Breast epithelium (tissue), 4 donors: Measurements from ENCODE around the gene NFIB. TPM values are rescaled to one million over a fixed set of nuclear protein-coding genes. Genes with fewer than 3 reads are reported as not detected.
A peak's percentile ranks its signal among the peaks of the same experiment; 100 is the strongest.

Experiments used
- DNase-seq, 2 donors: peaks; one replicate each; pipeline ENCODE4 v3.0.0-alpha.2; 2019; ENCODE audit warnings: low spot score in 2 of 2
- H3K27ac ChIP-seq, 2 donors: fragments of 200-600 bp; sonication (generic) in 1 of 2; one replicate each; pipeline ENCODE4 v1.5.1; 2016 to 2019; ENCODE audit warnings: mild to moderate bottlenecking in 1 of 2
- H3K27me3 ChIP-seq, 2 donors: fragments of 200-600 bp; sonication (generic) in 1 of 2; one replicate each; pipeline versions ENCODE4 v1.5.1 to v1.6.0; 2017 to 2019; ENCODE audit warnings: control low read depth in 1 of 2, mild to moderate bottlenecking in 1 of 2
- H3K36me3 ChIP-seq: fragments of 200-600 bp; one replicate; pipeline ENCODE4 v1.5.1; 2019
- H3K4me1 ChIP-seq, 2 donors: fragments of 200-600 bp; sonication (generic); one replicate each; pipeline ENCODE4 v1.5.1; 2016 to 2019; ENCODE audit warnings: control low read depth in 1 of 2
- H3K4me3 ChIP-seq, 3 donors: fragments of 200-600 bp; sonication (generic); 1 replicate in 2 of 3; 2 replicates in 1 of 3; pipeline ENCODE4 v1.5.1; 2016 to 2019; ENCODE audit warnings: mild to moderate bottlenecking in 3 of 3, moderate library complexity in 2 of 3
- H3K9me3 ChIP-seq, 2 donors: fragments of 200-600 bp; sonication (generic) in 1 of 2; one replicate each; pipeline ENCODE4 v1.5.1; 2016 to 2019; ENCODE audit warnings: control low read depth in 1 of 2
- POLR2A ChIP-seq: fragments of 450-650 bp; IDR thresholded peaks from one replicate; pipeline ENCODE4 v1.6.1; 2016; ENCODE audit warnings: antibody characterized with exemption, mild to moderate bottlenecking, moderate library complexity
- POLR2AphosphoS5 ChIP-seq, 3 donors: sonication (generic); formaldehyde crosslinking; IDR thresholded peaks; one replicate each; pipeline ENCODE4 v1.6.1; 2017; ENCODE audit warnings: antibody characterized with exemption in 3 of 3
- intact Hi-C: fragments of 100-400 bp; cut with DNase I; formaldehyde crosslinking; loops from one replicate; pipeline ENCODE4 v1.15.1; 2023; ENCODE audit warnings: low total_unique reads
- total RNA-seq, 3 donors: library from RNA; depleted of rRNA; stranded (reverse); fragments of >200 nt; gene quantifications; one replicate each; pipeline ENCODE4 v1.1.0, GENCODE V29; 2016
- TF ChIP-seq, protein P1 (sequence below), 3 donors: fragments of 450-650 bp; IDR thresholded peaks; one replicate each; pipeline ENCODE4 v1.5.1; 2016 to 2017; ENCODE audit warnings: antibody characterized with exemption in 3 of 3, mild to moderate bottlenecking in 3 of 3, moderate library complexity in 3 of 3

The NFIB gene
- total RNA-seq, 3 donors from 2014 or later = 95.2 to 237 (median 105) TPM

DNA sequence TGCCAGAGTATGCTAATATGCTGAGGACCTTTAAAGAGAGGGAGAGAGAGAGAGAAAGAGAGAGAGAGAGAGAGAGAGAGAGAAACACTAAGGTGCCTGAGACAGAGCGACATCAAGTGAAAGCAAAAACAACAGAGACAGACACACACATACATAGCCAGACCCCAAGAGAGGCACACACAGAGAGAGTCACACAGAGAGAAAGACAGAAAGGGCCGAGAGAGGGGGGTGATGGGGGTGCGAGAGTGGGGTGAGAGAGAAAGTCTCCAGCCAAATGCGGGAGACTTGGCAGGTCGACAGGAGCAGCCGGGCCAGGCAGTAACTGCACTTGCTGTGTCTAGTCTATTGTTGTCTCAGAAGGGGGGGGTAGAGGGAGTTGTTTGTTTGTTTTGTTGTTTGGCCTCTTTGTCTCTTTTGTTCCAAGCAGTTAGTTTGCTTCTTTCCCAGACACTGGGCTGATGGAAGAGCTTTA is 30.1 kb upstream of the NFIB start:
- Histone ChIP-seq H3K27me3 (peaks cover 0 to 23% of the 10 kb centered on the region in 2 donors), H3K4me3 (peak overlapping the region; percentile 28 to 62 (median 55)), H3K9me3 (no peaks in the 10 kb centered on the region), H3K36me3 (no peaks in the 10 kb centered on the region), H3K4me1 (peaks cover 0 to 3% of the 10 kb centered on the region in 2 donors), H3K27ac (peak overlapping the region; percentile 92 to 95)
- intact Hi-C loops = loop anchor here (10.0 kb wide), 1 partner anchor 909 kb away; no protein-coding TSS in a partner anchor
- DNase-seq = no peak
- TF ChIP-seq, protein P1, sequence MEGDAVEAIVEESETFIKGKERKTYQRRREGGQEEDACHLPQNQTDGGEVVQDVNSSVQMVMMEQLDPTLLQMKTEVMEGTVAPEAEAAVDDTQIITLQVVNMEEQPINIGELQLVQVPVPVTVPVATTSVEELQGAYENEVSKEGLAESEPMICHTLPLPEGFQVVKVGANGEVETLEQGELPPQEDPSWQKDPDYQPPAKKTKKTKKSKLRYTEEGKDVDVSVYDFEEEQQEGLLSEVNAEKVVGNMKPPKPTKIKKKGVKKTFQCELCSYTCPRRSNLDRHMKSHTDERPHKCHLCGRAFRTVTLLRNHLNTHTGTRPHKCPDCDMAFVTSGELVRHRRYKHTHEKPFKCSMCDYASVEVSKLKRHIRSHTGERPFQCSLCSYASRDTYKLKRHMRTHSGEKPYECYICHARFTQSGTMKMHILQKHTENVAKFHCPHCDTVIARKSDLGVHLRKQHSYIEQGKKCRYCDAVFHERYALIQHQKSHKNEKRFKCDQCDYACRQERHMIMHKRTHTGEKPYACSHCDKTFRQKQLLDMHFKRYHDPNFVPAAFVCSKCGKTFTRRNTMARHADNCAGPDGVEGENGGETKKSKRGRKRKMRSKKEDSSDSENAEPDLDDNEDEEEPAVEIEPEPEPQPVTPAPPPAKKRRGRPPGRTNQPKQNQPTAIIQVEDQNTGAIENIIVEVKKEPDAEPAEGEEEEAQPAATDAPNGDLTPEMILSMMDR (IDR thresholded peaks at IDR 0.05) = peak in 1 of 3 donors; percentile 26
- no peak for TF ChIP-seq POLR2AphosphoS5 (IDR thresholded peaks at IDR 0.05)

DNA sequence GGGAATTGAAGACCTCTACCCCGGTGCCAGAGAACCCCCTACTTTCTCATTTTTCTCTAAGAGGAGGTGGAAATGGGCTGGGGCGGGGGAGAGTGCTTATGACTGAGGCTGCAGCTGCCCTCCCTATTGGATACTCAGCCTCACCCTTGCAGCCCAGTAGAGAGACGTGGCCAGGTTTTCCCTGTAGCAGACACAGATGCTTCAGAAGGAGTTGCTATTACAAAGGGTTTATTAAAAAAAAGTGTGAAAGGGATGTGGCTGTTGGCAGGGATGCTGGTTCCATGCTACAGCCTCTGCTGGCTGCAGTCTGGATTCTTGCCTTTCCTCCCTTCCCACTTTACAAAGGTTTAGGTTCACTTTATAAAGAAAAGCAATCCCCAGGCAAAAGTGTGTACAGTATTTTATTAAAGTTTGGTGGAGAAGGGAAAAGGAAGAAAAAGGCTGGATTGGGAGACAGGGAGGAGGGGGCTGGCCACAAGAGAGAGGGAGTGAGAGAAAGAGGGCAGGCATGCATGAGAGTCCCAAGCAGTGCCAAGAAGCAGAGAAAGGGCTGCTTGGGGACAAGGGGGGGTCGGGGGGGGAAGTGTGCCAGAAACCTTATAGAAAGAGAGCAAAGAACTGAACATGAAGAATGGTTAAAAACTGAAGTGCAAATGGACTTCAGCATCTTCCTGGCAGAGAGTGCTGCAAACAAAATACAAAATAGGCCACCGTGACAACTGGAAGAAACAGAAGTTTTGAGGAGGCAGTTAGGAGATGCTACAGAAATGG is 29.5 kb upstream of the NFIB start:
- Histone ChIP-seq H3K36me3 (no peaks in the 10 kb centered on the region), H3K4me3 (peak overlapping the region; percentile 28 to 62 (median 55)), H3K9me3 (no peaks in the 10 kb centered on the region), H3K27ac (peak overlapping the region; percentile 92 to 95), H3K4me1 (peaks cover 0 to 3% of the 10 kb centered on the region in 2 donors), H3K27me3 (peaks cover 0 to 19% of the 10 kb centered on the region in 2 donors)
- no peak for TF ChIP-seq POLR2AphosphoS5 (IDR thresholded peaks at IDR 0.05)
- TF ChIP-seq, protein P1 (IDR thresholded peaks at IDR 0.05) = no peak
- TF ChIP-seq POLR2A = no peak
- intact Hi-C loops = loop anchor here (10.0 kb wide), 1 partner anchor 909 kb away; no protein-coding TSS in a partner anchor
- DNase-seq = no peak

DNA sequence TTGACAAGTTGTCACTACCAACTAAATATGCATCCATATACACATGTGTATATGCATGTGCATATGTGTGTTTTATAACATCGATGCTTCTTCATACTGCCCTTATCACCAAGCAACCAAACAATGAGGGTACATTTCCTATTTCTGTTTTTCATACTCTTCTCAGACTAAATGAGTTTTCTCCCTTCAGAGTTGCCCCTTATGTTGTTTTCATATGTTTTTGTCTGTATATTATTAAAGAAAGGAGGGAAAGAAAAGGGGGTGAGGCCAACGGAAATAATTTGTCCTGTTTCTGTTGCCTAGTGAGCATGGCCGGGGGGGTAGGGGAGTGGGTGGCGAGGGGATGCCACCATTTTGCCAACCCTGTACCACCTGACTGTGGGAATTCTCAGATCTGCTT is 28.8 kb upstream of the NFIB start:
- no peak for DNase-seq
- peaks cover 0 to 3% of the 10 kb centered on the region in 2 donors for H3K4me1 ChIP-seq
- intact Hi-C loops = loop anchor here (10.0 kb wide), 1 partner anchor 908 kb away; no protein-coding TSS in a partner anchor

DNA sequence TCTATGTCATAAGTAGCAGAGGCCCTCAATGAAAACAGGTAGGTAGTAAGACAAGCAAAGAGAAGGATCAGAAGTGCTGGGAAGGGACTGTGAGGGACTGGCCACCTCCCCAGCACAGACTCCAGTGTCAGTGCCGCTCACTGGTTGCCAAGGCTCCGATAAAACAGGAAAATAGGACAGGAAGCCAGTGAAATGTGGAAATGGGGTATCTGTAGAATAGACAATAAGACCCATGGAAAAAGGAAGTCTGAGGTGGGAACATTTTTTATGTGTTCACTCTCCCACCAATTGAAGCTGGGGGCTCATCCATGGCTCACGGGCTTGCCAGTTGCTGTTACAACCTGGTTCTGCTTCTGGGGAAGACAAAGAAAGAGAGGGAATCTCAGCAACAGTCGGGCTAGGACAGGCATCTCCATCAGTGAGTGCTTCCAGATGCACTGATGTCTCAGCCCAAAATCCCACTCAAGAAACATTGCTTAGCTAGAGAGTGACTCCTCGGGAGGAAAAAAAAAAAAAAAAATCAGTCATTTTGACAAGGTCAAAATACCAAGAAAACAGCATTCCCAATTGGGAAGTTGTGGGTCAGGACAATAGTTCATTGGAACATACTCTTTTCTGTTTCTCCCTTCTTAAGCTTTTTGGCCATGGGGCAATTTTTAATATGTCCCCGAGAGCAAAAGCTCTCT is 27.6 kb upstream of the NFIB start:
- Histone ChIP-seq H3K4me3 (no peak overlapping the region), H3K4me1 (peaks cover 0 to 3% of the 10 kb centered on the region in 2 donors), H3K27ac (peak overlapping the region; percentile 60 to 79), H3K27me3 (peaks cover 0 to 4% of the 10 kb centered on the region in 2 donors), H3K9me3 (no peaks in the 10 kb centered on the region), H3K36me3 (no peaks in the 10 kb centered on the region)
- TF ChIP-seq POLR2A (no peak), POLR2AphosphoS5 (IDR thresholded peaks at IDR 0.05) (no peak)
- TF ChIP-seq, protein P1 (IDR thresholded peaks at IDR 0.05) = no peak
- intact Hi-C loops = loop anchor here (10.0 kb wide), 1 partner anchor 907 kb away; no protein-coding TSS in a partner anchor
- no peak for DNase-seq

More for the DNA sequence above, 28.8 kb upstream of the NFIB start:
- Histone ChIP-seq H3K36me3 (no peaks in the 10 kb centered on the region), H3K27ac (peak overlapping the region; percentile 92 to 95), H3K27me3 (peaks cover 0 to 14% of the 10 kb centered on the region in 2 donors), H3K9me3 (no peaks in the 10 kb centered on the region), H3K4me3 (no peak overlapping the region)
- TF ChIP-seq, protein P1 (IDR thresholded peaks at IDR 0.05) = no peak
- TF ChIP-seq POLR2A (no peak), POLR2AphosphoS5 (IDR thresholded peaks at IDR 0.05) (no peak)
